GM12873 (cell line): ENCODE results near the gene ZNF516.

Source experiments
- TF ChIP-seq, protein P1 (sequence below): IDR thresholded peaks from 2 replicates; pipeline ENCODE4 v1.5.1; 2012; ENCODE audit warnings: low read depth, mild to moderate bottlenecking, moderate library complexity, low read length, control low read depth; ENCODE audit not compliant: insufficient read depth; ENCODE audit errors: missing control alignments

The ZNF516 gene

DNA sequence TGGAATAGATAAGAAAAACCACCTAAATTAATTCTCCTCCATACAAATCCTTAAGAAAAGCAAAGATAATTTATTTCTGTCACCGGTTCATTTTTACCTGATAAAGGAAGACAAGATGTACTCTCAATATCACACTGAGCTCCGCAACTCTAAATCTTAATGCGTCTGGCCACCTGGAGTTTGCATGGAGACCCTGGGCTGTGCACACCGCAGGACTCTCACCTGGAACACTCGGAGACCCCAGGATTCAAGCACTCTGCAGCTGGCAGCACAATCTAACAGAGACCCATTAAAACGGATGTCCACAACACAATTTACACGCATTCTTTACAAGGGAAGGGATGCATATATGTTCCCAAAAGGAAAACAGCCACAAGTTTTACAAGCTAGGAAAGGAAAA is 72.2 kb downstream of the ZNF516 start:
- TF ChIP-seq, protein P1, sequence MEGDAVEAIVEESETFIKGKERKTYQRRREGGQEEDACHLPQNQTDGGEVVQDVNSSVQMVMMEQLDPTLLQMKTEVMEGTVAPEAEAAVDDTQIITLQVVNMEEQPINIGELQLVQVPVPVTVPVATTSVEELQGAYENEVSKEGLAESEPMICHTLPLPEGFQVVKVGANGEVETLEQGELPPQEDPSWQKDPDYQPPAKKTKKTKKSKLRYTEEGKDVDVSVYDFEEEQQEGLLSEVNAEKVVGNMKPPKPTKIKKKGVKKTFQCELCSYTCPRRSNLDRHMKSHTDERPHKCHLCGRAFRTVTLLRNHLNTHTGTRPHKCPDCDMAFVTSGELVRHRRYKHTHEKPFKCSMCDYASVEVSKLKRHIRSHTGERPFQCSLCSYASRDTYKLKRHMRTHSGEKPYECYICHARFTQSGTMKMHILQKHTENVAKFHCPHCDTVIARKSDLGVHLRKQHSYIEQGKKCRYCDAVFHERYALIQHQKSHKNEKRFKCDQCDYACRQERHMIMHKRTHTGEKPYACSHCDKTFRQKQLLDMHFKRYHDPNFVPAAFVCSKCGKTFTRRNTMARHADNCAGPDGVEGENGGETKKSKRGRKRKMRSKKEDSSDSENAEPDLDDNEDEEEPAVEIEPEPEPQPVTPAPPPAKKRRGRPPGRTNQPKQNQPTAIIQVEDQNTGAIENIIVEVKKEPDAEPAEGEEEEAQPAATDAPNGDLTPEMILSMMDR: no peak

DNA sequence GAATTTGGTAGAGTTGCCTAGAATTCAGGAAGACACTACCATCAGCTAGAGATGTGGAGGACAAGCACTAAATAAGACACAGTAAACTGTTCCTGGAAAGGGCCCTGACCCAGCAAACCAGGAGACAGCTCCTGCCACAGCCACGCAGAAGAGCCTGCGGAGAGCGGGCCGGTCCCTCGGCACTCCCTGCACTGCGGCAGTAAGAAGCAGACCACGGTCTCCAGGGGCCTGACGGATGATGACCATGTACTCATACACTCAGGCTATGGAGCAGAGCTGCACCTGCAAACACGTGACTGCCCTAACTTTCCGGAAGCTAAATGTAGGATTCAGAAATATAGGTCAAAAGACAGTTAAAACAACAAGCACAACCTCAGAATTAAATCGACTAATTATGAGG is 72.9 kb downstream of the ZNF516 start:
- TF ChIP-seq, protein P1: no peak

DNA sequence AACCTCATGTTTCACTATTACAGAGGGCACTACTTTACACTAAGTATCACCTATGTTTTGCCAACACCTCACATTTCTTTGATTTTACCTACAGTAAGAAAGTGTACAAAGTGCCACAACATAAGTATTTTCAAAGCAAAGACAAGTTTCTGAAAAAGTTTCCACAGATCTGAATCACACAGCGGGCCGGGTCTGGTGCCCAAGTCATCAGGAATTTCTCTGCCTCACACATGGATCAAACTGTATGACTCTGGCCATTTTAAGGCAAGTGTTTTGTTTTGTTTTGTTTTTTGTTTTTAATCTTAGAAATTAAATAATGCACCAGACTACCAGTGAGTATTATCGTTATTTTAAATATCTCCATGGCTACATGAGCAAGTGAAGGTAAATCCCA is 73.4 kb downstream of the ZNF516 start:
- TF ChIP-seq, protein P1: no peak

DNA sequence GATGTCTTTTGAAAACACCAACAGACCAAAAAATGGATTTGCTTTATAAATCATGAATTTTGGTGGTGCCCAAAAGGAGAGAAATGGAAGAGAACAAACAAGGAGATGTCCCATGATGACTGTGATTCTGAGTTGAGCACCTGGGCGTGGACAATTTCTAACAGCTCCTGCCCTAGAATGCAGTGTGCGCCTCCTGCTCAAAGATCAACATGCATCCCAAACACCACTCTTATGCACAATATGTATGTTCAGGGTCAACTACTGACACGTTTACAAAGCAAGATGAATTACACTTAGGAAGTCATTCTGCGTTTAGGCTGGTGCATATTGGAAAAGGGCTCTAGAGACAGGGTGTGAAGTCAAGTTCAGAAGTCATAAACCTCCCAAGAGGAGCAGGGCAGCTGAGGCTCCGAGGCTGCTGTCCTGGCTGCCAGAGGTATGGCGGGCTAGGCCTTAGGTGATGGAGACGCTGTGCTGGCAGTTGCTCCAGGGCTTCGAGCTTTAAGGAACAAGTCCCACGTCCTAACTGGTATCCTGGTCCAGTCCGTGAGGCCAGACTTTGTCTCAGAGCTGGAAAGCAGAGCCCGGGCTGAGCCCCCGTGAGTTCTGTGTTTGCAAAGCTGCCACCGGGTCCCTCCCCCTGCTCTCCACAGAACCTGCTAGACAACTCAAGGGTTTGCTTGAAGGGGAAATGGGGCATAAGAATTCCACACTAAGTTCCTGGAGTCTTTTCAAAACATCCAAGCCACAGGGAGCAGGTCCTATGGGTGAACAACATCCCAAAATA is 74.0 kb downstream of the ZNF516 start:
- TF ChIP-seq, protein P1: no peak

DNA sequence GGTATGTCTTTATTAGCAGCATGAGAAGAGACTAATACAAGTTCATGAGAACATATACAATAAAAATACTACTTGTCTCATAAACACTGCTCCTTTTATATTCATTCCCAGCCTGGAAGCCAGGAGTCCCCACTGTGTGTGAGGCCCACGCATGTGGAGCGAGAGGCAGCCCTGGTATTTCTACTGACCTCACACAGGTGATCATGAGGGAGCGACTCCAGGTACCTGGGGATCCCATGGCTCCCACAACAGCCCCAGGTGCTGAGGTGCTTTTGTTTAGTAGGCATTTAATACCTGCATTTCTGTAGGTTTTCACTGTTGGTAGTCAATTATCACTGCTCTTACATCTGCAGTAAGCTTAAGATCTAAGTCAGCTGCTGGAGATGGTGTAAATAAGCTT is 75.2 kb downstream of the ZNF516 start:
- TF ChIP-seq, protein P1: no peak

DNA sequence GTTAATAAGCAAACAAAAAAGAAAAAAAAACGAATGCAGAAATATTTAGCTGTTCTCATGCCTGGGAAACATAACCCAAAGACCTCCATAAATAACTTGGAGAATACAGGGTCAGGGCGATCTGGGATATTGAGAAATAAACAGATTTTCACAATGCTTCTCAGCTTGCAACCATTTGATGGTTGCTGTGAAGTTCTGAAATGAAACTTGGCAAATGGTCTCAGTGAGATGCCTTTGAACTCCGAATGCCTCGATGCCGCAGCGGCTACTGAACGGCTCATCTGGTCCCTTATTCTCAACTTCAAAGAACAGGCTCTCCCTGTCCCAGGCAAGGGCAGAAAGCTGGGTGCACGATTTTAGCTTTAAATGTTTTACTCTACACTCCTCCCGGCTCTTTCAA is 78.1 kb downstream of the ZNF516 start:
- TF ChIP-seq, protein P1: no peak

DNA sequence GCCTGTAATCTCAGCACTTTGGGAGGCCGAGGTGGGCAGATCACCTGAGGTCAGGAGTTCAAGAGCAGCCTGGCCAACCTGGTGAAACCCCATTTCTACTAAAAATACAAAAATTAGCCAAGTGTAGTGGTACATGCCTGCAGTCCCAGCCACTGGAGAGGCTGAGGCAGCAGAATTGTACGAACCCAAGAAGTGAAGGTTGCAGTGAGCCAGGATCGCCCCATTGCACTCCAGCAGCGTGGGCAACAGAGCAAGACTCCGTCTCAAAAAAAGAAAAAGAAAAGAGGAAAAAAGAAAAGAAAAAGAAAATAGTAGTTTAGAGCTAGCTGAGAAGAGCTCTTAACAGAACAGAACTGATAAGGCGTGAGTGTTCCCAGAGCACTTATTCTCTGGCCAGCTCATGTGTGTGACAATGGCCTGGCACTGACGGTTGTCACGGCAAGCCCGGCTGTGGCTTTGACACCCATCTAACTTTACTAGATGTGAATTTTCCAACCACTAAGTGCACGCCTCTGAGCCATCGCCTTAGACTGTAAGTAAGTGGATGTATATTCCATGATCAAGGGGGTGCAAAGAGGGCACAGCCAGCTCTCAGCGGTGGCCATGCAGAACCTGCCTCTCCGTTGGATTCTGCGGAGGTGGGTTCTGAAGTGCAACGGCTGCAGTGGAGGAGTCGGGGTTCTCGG is 80.0 kb downstream of the ZNF516 start:
- TF ChIP-seq, protein P1: no peak
